ENCODE data around the gene TRIM23.

- TF ChIP-seq ISL1 (CRISPR knock-in tag; IDR thresholded peaks at IDR 0.05): no peak
- TF ChIP-seq TOX (CRISPR knock-in tag; IDR thresholded peaks at IDR 0.05; ENCODE audit: borderline replicate concordance): no peak
- TF ChIP-seq ZC3H10 (CRISPR knock-in tag; IDR thresholded peaks at IDR 0.05): no peak
- TF ChIP-seq ZFP3 (CRISPR knock-in tag; IDR thresholded peaks at IDR 0.05): no peak
- TF ChIP-seq BACH2 (CRISPR knock-in tag; IDR thresholded peaks at IDR 0.05; ENCODE audit: borderline replicate concordance): no peak
- no peak for TF ChIP-seq ESRRG (CRISPR knock-in tag; IDR thresholded peaks at IDR 0.05)
- no peak for TF ChIP-seq ZFP30 (CRISPR knock-in tag; IDR thresholded peaks at IDR 0.05)
- TF ChIP-seq, protein P1, sequence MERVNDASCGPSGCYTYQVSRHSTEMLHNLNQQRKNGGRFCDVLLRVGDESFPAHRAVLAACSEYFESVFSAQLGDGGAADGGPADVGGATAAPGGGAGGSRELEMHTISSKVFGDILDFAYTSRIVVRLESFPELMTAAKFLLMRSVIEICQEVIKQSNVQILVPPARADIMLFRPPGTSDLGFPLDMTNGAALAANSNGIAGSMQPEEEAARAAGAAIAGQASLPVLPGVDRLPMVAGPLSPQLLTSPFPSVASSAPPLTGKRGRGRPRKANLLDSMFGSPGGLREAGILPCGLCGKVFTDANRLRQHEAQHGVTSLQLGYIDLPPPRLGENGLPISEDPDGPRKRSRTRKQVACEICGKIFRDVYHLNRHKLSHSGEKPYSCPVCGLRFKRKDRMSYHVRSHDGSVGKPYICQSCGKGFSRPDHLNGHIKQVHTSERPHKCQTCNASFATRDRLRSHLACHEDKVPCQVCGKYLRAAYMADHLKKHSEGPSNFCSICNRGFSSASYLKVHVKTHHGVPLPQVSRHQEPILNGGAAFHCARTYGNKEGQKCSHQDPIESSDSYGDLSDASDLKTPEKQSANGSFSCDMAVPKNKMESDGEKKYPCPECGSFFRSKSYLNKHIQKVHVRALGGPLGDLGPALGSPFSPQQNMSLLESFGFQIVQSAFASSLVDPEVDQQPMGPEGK (CRISPR knock-in tag; IDR thresholded peaks at IDR 0.05; ENCODE audit: borderline replicate concordance): no peak
- no peak for TF ChIP-seq ZNF565 (CRISPR knock-in tag; conservative IDR thresholded peaks at IDR 0.05; ENCODE audit: low read depth)
- TF ChIP-seq, protein P2, sequence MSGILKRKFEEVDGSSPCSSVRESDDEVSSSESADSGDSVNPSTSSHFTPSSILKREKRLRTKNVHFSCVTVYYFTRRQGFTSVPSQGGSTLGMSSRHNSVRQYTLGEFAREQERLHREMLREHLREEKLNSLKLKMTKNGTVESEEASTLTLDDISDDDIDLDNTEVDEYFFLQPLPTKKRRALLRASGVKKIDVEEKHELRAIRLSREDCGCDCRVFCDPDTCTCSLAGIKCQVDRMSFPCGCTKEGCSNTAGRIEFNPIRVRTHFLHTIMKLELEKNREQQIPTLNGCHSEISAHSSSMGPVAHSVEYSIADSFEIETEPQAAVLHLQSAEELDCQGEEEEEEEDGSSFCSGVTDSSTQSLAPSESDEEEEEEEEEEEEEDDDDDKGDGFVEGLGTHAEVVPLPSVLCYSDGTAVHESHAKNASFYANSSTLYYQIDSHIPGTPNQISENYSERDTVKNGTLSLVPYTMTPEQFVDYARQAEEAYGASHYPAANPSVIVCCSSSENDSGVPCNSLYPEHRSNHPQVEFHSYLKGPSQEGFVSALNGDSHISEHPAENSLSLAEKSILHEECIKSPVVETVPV (CRISPR knock-in tag; IDR thresholded peaks at IDR 0.05): no peak
- TF ChIP-seq ARNTL (CRISPR knock-in tag; IDR thresholded peaks at IDR 0.05; ENCODE audit: borderline replicate concordance, low read depth): no peak
- TF ChIP-seq GLIS3 (CRISPR knock-in tag; IDR thresholded peaks at IDR 0.05): no peak
- TF ChIP-seq, protein P3, sequence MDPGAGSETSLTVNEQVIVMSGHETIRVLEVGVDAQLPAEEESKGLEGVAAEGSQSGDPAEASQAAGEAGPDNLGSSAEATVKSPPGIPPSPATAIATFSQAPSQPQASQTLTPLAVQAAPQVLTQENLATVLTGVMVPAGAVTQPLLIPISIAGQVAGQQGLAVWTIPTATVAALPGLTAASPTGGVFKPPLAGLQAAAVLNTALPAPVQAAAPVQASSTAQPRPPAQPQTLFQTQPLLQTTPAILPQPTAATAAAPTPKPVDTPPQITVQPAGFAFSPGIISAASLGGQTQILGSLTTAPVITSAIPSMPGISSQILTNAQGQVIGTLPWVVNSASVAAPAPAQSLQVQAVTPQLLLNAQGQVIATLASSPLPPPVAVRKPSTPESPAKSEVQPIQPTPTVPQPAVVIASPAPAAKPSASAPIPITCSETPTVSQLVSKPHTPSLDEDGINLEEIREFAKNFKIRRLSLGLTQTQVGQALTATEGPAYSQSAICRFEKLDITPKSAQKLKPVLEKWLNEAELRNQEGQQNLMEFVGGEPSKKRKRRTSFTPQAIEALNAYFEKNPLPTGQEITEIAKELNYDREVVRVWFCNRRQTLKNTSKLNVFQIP (CRISPR knock-in tag; IDR thresholded peaks at IDR 0.05; ENCODE audit: borderline replicate concordance, low read depth): no peak
These were observed 67.4 kb downstream of the TRIM23 start for GRCh38 chr5:65556718-65557117.
